Subcutaneous abdominal adipose tissue (tissue), 5 donors: ENCODE data around the gene RPL21.

Experiments
- H3K27ac ChIP-seq: one replicate; pipeline ENCODE4 v1.7.0; 2013; ENCODE audit warnings: low read depth, mild to moderate bottlenecking, inconsistent platforms, low read length, moderate library complexity
- H3K27me3 ChIP-seq, 5 donors: one replicate each; pipeline ENCODE4 v1.7.0; 2013; ENCODE audit warnings: low read length in 5 of 5, inconsistent platforms in 1 of 5; ENCODE audit not compliant: control insufficient read depth in 5 of 5, insufficient read depth in 4 of 5
- H3K36me3 ChIP-seq, 5 donors: one replicate each; pipeline ENCODE4 v1.7.0; 2013; ENCODE audit warnings: low read length in 5 of 5; ENCODE audit not compliant: control insufficient read depth in 5 of 5, insufficient read depth in 5 of 5
- H3K4me1 ChIP-seq, 5 donors: one replicate each; pipeline ENCODE4 v1.7.0; 2013; ENCODE audit warnings: low read length in 5 of 5, mild to moderate bottlenecking in 3 of 5, moderate library complexity in 1 of 5; ENCODE audit not compliant: control insufficient read depth in 5 of 5, insufficient read depth in 5 of 5
- H3K4me3 ChIP-seq, 5 donors: one replicate each; pipeline ENCODE4 v1.7.0; 2013; ENCODE audit warnings: low read length in 5 of 5, low read depth in 1 of 5
- H3K9ac ChIP-seq, 5 donors: one replicate each; pipeline ENCODE4 v1.7.0; 2013; ENCODE audit warnings: low read length in 5 of 5, mild to moderate bottlenecking in 4 of 5, moderate library complexity in 3 of 5
- H3K9me3 ChIP-seq, 5 donors: one replicate each; pipeline ENCODE4 v1.7.0; 2013; ENCODE audit warnings: low read length in 5 of 5; ENCODE audit not compliant: control insufficient read depth in 5 of 5
- donor health status: healthy.
- donor health status: healthy.
- donor health status: healthy.
- donor health status: healthy.
- donor health status: healthy.

The RPL21 gene

DNA sequence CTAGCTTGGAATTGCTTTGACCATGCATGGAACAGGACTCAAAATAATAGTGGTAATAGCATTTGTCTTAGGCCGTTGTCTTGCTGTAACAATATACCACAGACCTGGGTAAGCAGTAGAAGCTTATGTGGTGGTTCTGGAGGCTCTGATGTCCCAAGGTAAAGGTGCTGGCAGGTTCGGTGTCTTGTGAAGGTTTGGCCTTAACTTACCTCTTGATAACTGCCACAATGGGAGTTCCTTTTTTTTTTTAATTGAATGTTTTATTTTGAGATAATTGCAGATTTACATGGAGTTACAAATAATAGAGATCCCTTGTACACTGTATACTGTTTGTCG lies 5.8 kb downstream of the RPL21 start:
- Histone ChIP-seq H3K27ac (no peak overlapping the region), H3K36me3 (peaks cover 30 to 71% (median 39%) of the 10 kb centered on the region in 5 donors), H3K4me3 (no peak overlapping the region), H3K9ac (no peak overlapping the region), H3K27me3 (no peaks in the 10 kb centered on the region), H3K4me1 (peaks cover 2 to 28% (median 22%) of the 10 kb centered on the region in 5 donors), H3K9me3 (no peaks in the 10 kb centered on the region)

DNA sequence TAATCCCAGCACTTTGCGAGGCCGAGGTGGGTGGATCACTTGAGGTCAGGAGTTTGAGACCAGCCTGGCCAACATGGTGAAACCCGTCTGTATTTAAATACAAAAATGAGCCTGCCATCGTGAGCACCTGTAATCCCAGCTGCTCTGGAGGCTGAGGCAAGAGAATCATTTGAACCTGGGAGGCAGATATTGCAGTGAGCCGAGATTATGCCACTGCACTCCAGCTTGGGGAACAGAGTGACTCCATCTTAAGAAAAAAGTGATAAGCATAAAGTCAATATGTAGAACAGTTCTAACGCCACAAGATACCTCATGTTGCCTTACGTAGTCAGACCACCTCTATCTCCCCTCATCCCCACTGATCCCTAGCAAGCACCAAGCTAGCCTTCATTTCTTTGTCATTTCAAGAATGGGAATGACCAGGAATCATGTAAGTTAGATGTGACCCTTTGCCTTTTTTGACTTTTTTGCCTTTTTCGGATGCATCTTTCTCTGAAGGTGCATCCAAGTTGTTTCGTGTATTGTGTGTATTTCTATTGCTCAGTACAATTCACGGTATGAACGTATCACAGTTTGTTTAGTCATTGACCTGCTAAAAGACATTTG lies 6.4 kb downstream of the RPL21 start:
- peaks cover 30 to 72% (median 39%) of the 10 kb centered on the region in 5 donors for H3K36me3 ChIP-seq
- no peak overlapping the region for H3K27ac ChIP-seq
- no peak overlapping the region for H3K4me3 ChIP-seq
- H3K4me1 ChIP-seq = peaks cover 0 to 22% (median 17%) of the 10 kb centered on the region in 5 donors
- no peaks in the 10 kb centered on the region for H3K27me3 ChIP-seq
- no peaks in the 10 kb centered on the region for H3K9me3 ChIP-seq
- no peak overlapping the region for H3K9ac ChIP-seq

- Histone ChIP-seq H3K36me3 (peaks cover 25 to 70% (median 39%) of the 10 kb centered on the region in 5 donors), H3K27me3 (no peaks in the 10 kb centered on the region), H3K4me1 (peaks cover 0 to 12% (median 6%) of the 10 kb centered on the region in 5 donors), H3K9ac (no peak overlapping the region), H3K9me3 (no peaks in the 10 kb centered on the region), H3K4me3 (no peak overlapping the region), H3K27ac (no peak overlapping the region)
Measured at GRCh38 chr13:27258637-27259386, 7.5 kb downstream of the RPL21 start.

DNA sequence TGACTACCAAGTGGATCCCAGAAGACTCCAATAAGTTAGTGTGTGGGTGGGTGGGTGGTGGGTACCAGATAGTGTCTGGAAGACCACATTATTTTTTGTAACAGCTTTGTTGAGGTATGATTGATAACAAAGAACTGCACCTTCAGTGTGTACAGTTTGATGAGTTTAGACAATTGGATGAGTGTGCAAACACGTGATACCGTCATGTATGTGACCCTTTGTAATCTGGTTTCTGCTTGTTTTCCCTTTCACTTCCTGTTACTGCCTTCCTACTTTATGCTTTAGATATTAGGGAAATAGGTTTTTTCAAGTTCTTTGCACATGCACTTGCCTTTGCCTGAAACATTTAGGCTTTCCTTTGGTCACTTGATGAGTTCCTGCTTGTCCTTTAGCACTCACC lies 8.5 kb downstream of the RPL21 start:
- Histone ChIP-seq H3K9me3 (no peaks in the 10 kb centered on the region), H3K27ac (no peak overlapping the region), H3K9ac (peak overlapping the region in 1 of 5 donors; percentile 21), H3K4me3 (no peak overlapping the region), H3K4me1 (peaks cover 0 to 6% (median 2%) of the 10 kb centered on the region in 5 donors), H3K36me3 (peaks cover 23 to 59% (median 35%) of the 10 kb centered on the region in 5 donors), H3K27me3 (no peaks in the 10 kb centered on the region)

- H3K27me3 ChIP-seq = no peaks in the 10 kb centered on the region
- peak overlapping the region; percentile 17 for H3K27ac ChIP-seq
- no peak overlapping the region for H3K9ac ChIP-seq
- peaks cover 0 to 5% (median 0%) of the 10 kb centered on the region in 5 donors for H3K4me1 ChIP-seq
- H3K36me3 ChIP-seq = peaks cover 14 to 45% (median 25%) of the 10 kb centered on the region in 5 donors
- no peaks in the 10 kb centered on the region for H3K9me3 ChIP-seq
- no peak overlapping the region for H3K4me3 ChIP-seq
Measured at GRCh38 chr13:27261396-27261795, 10.0 kb downstream of the RPL21 start.

- H3K9me3 ChIP-seq = no peaks in the 10 kb centered on the region
- H3K36me3 ChIP-seq = peaks cover 4 to 25% (median 6%) of the 10 kb centered on the region in 5 donors
- no peaks in the 10 kb centered on the region for H3K27me3 ChIP-seq
- H3K4me1 ChIP-seq = peaks cover 0 to 15% (median 6%) of the 10 kb centered on the region in 5 donors
- no peak overlapping the region for H3K4me3 ChIP-seq
- H3K27ac ChIP-seq = no peak overlapping the region
- H3K9ac ChIP-seq = peak overlapping the region in 1 of 5 donors; percentile 11
Measured at GRCh38 chr13:27263438-27263837, 12.1 kb downstream of the RPL21 start.

- H3K4me1 ChIP-seq = peaks cover 0 to 15% (median 6%) of the 10 kb centered on the region in 5 donors
- H3K4me3 ChIP-seq = no peak overlapping the region
Measured at GRCh38 chr13:27264181-27264580, 12.8 kb downstream of the RPL21 start.

DNA sequence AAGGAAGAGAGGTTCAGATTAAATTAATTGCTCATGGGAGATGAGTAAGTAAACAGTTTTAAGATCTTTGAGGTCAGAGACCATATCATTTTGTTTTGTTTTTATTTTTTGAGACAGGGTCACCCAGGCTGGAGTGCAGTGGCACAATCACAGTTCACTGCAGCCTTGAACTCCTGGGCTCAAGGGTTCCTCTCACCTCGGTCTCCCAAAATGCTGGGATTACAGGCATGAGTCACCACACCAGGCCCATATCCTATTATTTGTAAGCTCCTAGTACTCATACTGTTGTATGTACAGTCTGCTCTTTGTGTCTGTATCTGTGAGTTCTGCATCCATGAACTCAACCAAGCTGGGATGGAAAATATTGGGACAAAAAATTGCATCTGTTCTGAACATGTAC lies 13.3 kb downstream of the RPL21 start:
- Histone ChIP-seq H3K4me3 (no peak overlapping the region), H3K36me3 (peaks cover 0 to 13% (median 3%) of the 10 kb centered on the region in 5 donors), H3K9ac (no peak overlapping the region), H3K4me1 (peaks cover 0 to 15% (median 6%) of the 10 kb centered on the region in 5 donors), H3K27ac (no peak overlapping the region), H3K27me3 (no peaks in the 10 kb centered on the region), H3K9me3 (no peaks in the 10 kb centered on the region)

More at GRCh38 chr13:27264181-27264580, 12.8 kb downstream of the RPL21 start:
- peaks cover 0 to 18% (median 3%) of the 10 kb centered on the region in 5 donors for H3K36me3 ChIP-seq
- H3K27ac ChIP-seq = no peak overlapping the region
- no peak overlapping the region for H3K9ac ChIP-seq
- H3K9me3 ChIP-seq = no peaks in the 10 kb centered on the region
- no peaks in the 10 kb centered on the region for H3K27me3 ChIP-seq

- Histone ChIP-seq H3K4me1 (peaks cover 3 to 23% (median 21%) of the 10 kb centered on the region in 5 donors), H3K9ac (no peak overlapping the region), H3K27me3 (no peaks in the 10 kb centered on the region), H3K27ac (no peak overlapping the region), H3K4me3 (no peak overlapping the region), H3K9me3 (no peaks in the 10 kb centered on the region), H3K36me3 (peaks cover 0 to 5% (median 2%) of the 10 kb centered on the region in 5 donors)
Measured at GRCh38 chr13:27266917-27267316, 15.6 kb downstream of the RPL21 start.

- no peaks in the 10 kb centered on the region for H3K9me3 ChIP-seq
- H3K27ac ChIP-seq = no peak overlapping the region
- no peak overlapping the region for H3K4me3 ChIP-seq
- H3K36me3 ChIP-seq = peaks cover 0 to under 1% (median 0%) of the 10 kb centered on the region in 5 donors
- H3K9ac ChIP-seq = no peak overlapping the region
- no peaks in the 10 kb centered on the region for H3K27me3 ChIP-seq
- peaks cover 3 to 28% (median 27%) of the 10 kb centered on the region in 5 donors for H3K4me1 ChIP-seq
Measured at GRCh38 chr13:27267596-27267995, 16.2 kb downstream of the RPL21 start.
